Testis (tissue), 2 donors: ENCODE measurements around the gene EFEMP1.
"Not testable (repeated sequence)": the region's sequence is repeated elsewhere in the genome, so short reads cannot be mapped to it uniquely, and the experiment has no call there.

Experiments
- POLR2A ChIP-seq: fragments of 450-650 bp; IDR thresholded peaks from one replicate; pipeline ENCODE4 v1.6.1; 2017; ENCODE audit warnings: antibody characterized with exemption, mild to moderate bottlenecking, moderate library complexity
- TF ChIP-seq, protein P1 (sequence below), 3 experiments: fragments of 450-650 bp in 2 of 3; fragments of 200-600 bp in 1 of 3; sonication (generic) in 1 of 3; IDR thresholded peaks; one replicate each; pipeline ENCODE4 v1.5.1; 2016 to 2019; ENCODE audit warnings: antibody characterized with exemption in 3 of 3, mild to moderate bottlenecking in 2 of 3, moderate library complexity in 1 of 3

DNA sequence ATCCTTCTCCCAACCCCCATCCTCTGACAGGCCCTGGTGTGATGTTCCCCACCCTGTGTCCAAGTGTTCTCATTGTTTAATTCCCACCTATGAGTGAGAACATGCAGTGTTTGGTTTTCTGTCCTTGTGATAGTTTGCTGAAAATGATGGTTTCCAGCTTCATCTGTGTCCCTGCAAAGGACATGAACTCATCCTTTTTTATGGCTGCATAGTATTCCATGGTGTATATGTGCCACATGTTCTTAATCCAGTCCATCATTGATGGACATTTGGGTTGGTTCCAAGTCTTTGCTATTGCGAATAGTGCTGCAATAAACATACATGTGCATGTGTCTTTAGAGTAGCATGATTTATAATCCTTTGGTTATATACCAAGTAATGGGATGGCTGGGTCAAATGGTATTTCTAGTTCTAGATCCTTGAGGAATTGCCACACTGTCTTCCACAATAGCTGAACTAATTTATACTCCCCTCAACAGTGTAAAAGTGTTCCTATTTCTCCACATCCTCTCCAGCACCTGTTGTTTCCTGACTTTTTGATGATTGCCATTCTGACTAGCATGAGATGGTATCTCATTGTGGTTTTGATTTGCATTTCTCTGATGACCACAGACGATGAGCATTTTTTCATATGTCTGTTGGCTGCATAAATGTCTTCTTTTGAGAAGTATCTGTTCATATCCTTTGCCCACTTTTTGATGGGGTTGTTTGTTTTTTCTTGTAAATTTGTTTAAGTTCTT lies 91.7 kb downstream of the EFEMP1 start:
- TF ChIP-seq, protein P1, sequence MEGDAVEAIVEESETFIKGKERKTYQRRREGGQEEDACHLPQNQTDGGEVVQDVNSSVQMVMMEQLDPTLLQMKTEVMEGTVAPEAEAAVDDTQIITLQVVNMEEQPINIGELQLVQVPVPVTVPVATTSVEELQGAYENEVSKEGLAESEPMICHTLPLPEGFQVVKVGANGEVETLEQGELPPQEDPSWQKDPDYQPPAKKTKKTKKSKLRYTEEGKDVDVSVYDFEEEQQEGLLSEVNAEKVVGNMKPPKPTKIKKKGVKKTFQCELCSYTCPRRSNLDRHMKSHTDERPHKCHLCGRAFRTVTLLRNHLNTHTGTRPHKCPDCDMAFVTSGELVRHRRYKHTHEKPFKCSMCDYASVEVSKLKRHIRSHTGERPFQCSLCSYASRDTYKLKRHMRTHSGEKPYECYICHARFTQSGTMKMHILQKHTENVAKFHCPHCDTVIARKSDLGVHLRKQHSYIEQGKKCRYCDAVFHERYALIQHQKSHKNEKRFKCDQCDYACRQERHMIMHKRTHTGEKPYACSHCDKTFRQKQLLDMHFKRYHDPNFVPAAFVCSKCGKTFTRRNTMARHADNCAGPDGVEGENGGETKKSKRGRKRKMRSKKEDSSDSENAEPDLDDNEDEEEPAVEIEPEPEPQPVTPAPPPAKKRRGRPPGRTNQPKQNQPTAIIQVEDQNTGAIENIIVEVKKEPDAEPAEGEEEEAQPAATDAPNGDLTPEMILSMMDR (IDR thresholded peaks at IDR 0.05): not testable (repeated sequence)
- TF ChIP-seq POLR2A: not testable (repeated sequence)
